GM12892 (cell line): Measurements from ENCODE around the gene HIGD1A.

Experiments
- POLR2A ChIP-seq: IDR thresholded peaks from 2 replicates; pipeline ENCODE4 v1.6.1; 2011; ENCODE audit warnings: low read depth, low read length, control low read depth
- POLR2AphosphoS5 ChIP-seq: IDR thresholded peaks from 2 replicates; pipeline ENCODE4 v1.6.1; 2011; ENCODE audit warnings: low read depth, low read length, control low read depth
- TAF1 ChIP-seq: IDR thresholded peaks from 2 replicates; pipeline ENCODE4 v1.6.1; 2011; ENCODE audit warnings: low read depth, mild to moderate bottlenecking, control low read depth, low read length, borderline replicate concordance

- no peak for TF ChIP-seq POLR2A
- no peak for TF ChIP-seq TAF1
- TF ChIP-seq POLR2AphosphoS5, result no peak
Observed at GRCh38 chr3:42830437-42831320, 26.4 kb upstream of the HIGD1A start.
